Putamen (tissue), 1 donor: Measurements from ENCODE around the gene CYP2E1.
"Not testable (repeated sequence)": the region's sequence is repeated elsewhere in the genome, so short reads cannot be mapped to it uniquely, and the experiment has no call there.

Source experiments
- DNase-seq: peaks from one replicate; pipeline ENCODE4 v3.0.0-alpha.2; 2016; ENCODE audit warnings: low spot score

Gene CYP2E1

DNA sequence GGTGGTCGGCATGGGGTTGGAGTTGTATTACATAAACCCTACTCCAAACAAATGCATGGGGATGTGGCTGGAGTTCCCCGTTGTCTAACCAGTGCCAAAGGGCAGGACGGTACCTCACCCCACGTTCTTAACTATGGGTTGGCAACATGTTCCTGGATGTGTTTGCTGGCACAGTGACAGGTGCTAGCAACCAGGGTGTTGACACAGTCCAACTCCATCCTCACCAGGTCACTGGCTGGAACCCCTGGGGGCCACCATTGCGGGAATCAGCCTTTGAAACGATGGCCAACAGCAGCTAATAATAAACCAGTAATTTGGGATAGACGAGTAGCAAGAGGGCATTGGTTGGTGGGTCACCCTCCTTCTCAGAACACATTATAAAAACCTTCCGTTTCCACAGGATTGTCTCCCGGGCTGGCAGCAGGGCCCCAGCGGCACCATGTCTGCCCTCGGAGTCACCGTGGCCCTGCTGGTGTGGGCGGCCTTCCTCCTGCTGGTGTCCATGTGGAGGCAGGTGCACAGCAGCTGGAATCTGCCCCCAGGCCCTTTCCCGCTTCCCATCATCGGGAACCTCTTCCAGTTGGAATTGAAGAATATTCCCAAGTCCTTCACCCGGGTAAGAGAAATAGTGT, at the start of gene CYP2E1:
CYP2E1 (plus strand) TSS at position 407 of the 632 bp plus-strand sequence; CDS start at position 440, 33 bp downstream.
- no peak for DNase-seq

- no peak for DNase-seq
Measured at GRCh38 chr10:133481086-133481643, 46.0 kb upstream of the CYP2E1 start.

- DNase-seq, result no peak
Measured at GRCh38 chr10:133481657-133482056, 45.5 kb upstream of the CYP2E1 start.

GRCh38 chr10:133484818-133485217, 42.3 kb upstream of the CYP2E1 start:
- DNase-seq, result no peak

GRCh38 chr10:133487085-133487484, 40.1 kb upstream of the CYP2E1 start:
- DNase-seq, result no peak

DNA sequence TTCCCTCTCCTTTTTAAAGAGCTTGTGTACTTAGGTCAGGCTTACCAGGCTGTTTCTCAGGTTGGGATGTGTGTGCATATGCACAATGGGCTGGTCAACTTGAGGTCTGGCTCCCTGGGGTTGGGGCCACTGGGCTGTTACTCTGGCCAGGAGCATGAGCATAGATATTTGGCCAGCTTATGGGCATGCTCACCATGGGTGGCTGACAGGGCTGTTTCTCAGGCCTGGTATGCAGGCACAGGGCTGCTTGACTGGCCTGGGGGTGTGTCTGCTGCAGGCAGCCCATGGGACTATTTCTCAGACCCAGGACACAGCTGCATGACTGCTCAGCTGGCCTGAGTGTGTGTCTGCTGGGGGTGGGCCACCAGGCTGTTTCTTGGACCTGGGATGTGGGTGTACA, 38.8 kb upstream of the CYP2E1 start:
- no peak for DNase-seq

DNA sequence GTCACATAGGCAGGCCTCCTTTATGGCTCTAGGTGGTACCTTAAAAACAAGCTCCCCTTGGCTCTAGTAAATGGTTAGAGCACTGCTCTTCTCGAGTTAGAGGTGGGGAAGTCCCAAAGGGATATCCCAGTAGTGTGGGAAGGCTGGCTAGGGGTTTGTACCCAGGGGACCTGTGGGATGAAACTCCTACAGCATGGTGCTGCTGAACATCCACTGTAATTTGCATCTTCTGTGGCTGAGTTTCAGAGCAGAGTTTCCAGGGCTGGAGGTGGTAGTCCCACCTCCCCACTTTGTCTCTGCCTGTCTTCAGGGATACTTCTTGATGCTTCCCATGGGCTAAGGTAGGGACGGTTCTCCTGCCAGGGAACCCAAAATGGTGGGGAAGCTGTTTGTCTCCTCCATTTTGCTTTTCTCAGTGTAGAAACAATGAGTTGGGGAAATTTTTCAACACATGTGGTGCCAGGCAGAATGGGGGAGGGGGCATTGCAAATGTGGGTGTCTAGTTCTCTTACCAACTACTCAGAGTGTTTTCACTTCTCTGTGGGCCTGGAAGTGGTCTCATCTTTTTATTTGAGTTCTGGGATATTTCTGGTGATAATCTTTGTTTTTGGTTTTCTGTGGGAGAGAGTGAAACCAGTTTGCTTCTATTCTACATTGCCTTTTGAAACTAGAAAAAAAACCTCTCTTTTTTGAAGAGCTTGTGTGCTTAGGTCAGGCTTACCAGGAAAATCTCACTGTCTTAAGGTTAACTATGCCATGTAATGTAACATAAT, 37.2 kb upstream of the CYP2E1 start:
- no peak for DNase-seq

- DNase-seq, result not testable (repeated sequence)
Measured at GRCh38 chr10:133493562-133493961, 33.6 kb upstream of the CYP2E1 start.

DNA sequence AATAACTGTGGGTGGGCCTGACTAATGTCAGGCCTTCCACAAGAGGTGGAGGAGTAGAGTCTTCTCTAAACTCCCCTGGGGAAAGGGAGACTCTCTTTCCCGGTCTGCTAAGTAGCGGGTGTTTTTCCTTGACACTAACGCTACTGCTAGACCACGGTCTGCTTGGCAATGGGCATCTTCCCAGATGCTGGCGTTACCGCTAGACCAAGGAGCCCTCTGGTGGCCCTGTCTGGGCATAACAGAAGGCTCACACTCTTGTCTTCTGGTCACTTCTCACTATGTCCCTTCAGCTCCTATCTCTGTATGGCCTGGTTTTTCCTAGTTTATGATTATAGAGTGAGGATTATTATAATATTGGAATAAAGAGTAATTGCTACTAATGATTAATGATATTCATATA, 29.8 kb upstream of the CYP2E1 start:
- not testable (repeated sequence) for DNase-seq

DNA sequence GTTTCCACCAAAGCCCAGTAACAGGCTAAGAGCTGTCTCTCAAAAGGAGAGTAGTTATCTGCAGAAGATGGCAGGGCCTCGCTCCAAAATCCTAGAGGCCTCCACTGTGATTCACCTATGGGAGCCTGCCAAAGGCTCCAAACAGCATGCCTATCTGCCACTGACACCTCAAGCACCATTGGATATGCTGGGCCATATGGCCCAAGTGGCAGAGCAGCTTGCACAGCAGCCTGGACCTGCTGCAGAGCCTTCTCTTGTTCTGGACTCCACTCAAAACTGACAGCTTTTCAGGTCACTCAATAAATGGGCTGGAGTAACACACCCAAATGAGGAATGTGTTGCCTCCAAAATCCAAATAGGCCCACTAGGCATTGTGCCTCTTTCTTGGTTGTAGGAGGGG, 28.0 kb upstream of the CYP2E1 start:
- DNase-seq, result not testable (repeated sequence)

GRCh38 chr10:133500897-133501296, 26.3 kb upstream of the CYP2E1 start:
- DNase-seq, result not testable (repeated sequence)

- no peak for DNase-seq
Measured at GRCh38 chr10:133509700-133510099, 17.5 kb upstream of the CYP2E1 start.

DNA sequence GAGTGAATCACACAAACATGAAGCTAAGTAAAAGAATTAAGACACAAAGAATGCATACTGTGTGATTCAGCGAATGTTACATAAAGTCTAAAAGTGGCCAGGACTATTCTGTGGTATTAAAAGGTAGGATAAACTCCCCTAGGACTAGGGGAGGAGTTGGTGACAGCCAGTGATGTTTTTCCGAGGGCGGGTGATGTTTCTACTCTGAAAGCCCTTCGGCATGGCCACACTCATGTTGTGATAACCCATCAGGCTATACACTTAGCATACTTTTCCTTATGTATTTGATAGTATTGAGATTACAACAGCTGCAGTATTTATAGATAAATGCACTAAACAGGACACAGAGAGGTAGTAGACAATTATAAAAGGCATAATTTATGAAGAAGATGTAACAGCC, 15.8 kb upstream of the CYP2E1 start:
- DNase-seq, result no peak

DNA sequence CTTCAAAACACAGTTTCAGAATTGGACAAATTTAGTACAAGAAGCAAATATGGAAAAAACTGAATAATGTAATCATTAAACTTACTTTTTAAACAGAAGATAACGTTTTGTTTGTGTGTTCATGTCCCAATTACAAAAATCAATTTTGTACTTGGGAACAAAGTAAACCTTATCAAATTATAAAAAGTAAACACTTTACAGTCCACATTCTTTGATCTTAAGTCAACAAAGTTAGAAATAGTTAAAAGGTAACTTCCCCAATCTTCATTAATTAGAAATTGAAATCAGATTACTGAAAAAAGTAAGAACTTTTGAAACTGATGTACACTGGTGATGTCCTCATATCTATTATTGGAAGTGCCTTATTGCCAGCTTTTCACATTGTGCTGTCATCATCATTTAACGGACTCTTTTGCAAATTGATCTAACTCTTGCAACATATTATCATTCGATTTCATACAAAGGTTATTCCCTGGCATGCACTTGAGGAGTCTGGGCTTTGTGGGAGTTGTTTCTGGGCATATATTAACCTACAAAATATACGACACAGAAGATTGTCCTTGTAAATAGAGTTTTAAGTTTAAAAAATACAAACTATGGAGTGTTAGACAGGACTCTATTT, 15.1 kb upstream of the CYP2E1 start:
- no peak for DNase-seq

DNA sequence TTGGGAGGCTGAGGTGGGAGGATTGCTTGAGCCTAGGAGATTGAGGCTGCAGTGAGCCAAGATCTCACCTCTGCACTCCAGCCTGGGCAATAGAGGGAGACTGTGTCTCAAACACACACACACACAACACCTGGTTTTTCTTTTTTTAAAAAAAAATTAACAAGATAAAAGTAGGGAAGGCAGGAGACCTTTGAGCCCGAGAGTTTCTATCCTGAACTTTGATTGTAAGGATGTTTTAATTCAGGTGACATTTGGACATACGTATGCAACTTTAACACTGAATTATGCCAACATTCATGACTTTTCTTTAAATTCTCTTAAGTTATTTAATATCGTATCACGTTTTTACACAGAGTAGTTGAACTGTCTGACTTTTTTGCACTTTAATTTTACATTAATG, 11.7 kb upstream of the CYP2E1 start:
- DNase-seq, result no peak

GRCh38 chr10:133516057-133516456, 11.1 kb upstream of the CYP2E1 start:
- no peak for DNase-seq

DNA sequence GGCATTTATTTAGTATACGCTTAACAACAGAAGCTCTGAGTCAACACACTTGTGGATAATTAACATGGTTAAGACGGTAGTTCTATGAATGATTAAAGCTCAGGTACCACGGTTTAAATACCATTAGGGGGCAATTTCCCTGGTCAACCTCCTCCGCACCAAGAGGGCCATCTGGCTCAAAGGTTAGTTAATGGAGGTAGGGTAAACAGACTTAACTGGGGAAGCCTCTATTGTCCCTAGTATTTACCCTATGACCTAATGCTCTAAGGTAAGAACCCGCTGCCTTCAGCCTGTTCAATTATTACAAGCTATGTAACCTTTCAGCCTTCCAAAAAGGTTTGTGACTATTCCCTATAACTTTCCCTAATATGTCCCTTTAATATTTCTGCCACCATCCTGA, 8.6 kb upstream of the CYP2E1 start:
- not testable (repeated sequence) for DNase-seq

- peak; percentile 67 for DNase-seq
Measured at GRCh38 chr10:133520193-133520738, 6.9 kb upstream of the CYP2E1 start.

DNA sequence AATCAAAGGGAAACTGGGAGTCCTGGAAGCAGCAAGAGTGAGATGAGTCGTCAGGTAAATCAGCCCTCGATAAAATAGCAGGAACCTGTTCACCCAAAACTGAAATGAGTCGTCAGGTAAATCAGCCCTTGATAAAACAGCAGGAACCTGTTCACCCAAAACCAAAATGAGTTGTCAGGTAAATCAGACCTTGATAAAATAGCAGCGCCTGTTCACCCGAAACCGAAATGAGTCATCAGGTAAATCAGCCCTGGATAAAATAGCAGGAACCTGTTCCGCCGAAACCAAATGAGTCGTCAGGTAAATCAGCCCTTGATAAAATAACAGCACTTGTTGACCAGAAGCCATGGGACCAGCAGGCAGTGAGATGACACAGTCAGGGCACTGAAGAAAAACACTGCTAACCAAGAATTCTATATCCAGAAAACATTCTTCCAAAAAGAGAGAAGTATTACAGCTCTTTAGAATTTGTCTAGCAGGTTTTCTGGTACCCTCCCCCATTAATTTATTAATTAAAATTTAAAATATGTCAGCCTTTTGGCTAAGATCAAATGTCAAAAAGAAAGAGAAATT, 3.4 kb upstream of the CYP2E1 start:
- no peak for DNase-seq

DNA sequence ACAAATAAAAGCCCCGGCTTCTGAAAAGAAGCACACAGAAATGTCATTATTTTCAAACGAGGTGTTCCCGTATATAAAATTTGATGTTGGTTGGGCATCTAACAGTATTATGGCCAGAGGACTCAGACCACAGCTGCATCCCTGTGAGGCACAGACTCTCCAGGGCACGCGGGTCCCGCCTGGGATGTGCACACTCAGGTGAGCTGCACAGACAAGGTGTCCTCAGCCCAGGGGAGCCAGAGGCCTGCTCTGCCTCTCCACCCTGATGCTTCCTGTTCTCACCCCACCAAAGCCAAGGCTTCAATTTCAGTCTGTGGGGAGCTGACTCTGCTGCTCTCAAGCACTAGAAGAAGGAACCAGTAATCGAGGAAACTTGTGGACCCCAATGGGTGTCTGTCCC, 1.7 kb upstream of the CYP2E1 start:
- no peak for DNase-seq

DNA sequence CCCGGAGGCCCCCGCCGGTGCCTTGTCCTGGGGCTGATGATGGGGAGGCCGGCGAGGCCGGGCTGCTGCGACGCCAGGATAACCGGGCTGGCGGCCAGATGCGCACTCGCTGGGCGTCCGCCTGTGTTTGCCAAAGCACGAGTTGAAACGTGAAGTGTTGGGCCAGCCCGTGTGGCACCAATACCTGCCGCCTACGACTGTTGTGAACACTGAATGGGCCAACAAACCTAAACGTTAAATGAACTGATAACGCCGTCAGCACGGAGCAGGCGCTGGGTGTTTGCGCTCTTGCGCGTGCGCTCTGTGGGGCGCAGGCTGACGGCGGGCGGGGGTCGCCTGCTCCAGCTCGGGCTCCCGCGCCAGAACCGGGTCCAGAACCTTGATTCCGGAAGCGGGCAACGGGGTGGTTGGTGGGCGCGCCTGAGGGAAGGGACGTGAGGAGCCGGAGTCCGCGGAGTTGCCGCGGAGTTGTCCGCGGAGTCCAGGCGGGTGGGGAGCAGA, 658 bp downstream of the CYP2E1 start:
- DNase-seq, result no peak

GRCh38 chr10:133528296-133528844, 1.2 kb downstream of the CYP2E1 start:
- DNase-seq, result no peak
